DMS153 (cell line): ENCODE results near the gene WTIP.
"Not testable (repeated sequence)": the region's sequence is repeated elsewhere in the genome, so short reads cannot be mapped to it uniquely, and the experiment has no call there.

Source experiments
- DNase-seq: peaks from one replicate; lab custom pipeline; 2025; lab: John Stamatoyannopoulos, UW

WTIP gene

GRCh38 chr19:34480971-34481841 lies at the start of gene WTIP:
WTIP (plus strand) TSS chr19:34481758; CDS start chr19:34481975, 217 bp downstream.
- DNase-seq: no peak

- no peak for DNase-seq
Observed at GRCh38 chr19:34432797-34433196, 48.8 kb upstream of the WTIP start.

GRCh38 chr19:34436716-34437115 lies 44.8 kb upstream of the WTIP start:
- DNase-seq: no peak

GRCh38 chr19:34448191-34448590 lies 33.4 kb upstream of the WTIP start:
- no peak for DNase-seq

- DNase-seq: no peak
Observed at GRCh38 chr19:34452723-34453122, 28.8 kb upstream of the WTIP start.

GRCh38 chr19:34454091-34454490 lies 27.5 kb upstream of the WTIP start:
- DNase-seq: no peak

GRCh38 chr19:34454685-34455084 lies 26.9 kb upstream of the WTIP start:
- DNase-seq: no peak

- not testable (repeated sequence) for DNase-seq
Observed at GRCh38 chr19:34455783-34456480, 25.6 kb upstream of the WTIP start.

GRCh38 chr19:34457446-34457845 lies 24.1 kb upstream of the WTIP start:
- no peak for DNase-seq

GRCh38 chr19:34458677-34459076 lies 22.9 kb upstream of the WTIP start:
- DNase-seq: no peak

- peak; percentile 84 for DNase-seq
Observed at GRCh38 chr19:34459614-34460013, 21.9 kb upstream of the WTIP start.

- DNase-seq: no peak
Observed at GRCh38 chr19:34461375-34462100, 20.0 kb upstream of the WTIP start.

GRCh38 chr19:34464785-34465184 lies 16.8 kb upstream of the WTIP start:
- DNase-seq: not testable (repeated sequence)

GRCh38 chr19:34468409-34468808 lies 13.1 kb upstream of the WTIP start:
- DNase-seq: no peak

GRCh38 chr19:34469026-34469425 lies 12.5 kb upstream of the WTIP start:
- DNase-seq: not testable (repeated sequence)

GRCh38 chr19:34471906-34472700 lies 9.5 kb upstream of the WTIP start:
- no peak for DNase-seq

- DNase-seq: no peak
Observed at GRCh38 chr19:34474233-34474989, 7.1 kb upstream of the WTIP start.

- DNase-seq: no peak
Observed at GRCh38 chr19:34475026-34475974, 6.3 kb upstream of the WTIP start.

GRCh38 chr19:34475975-34476594 lies 5.5 kb upstream of the WTIP start:
- no peak for DNase-seq
